G401 (cell line): ENCODE data around the gene WDR43. TPM values are rescaled to one million over a fixed set of nuclear protein-coding genes. Genes with fewer than 3 reads are reported as not detected.

Source experiments
- DNase-seq: peaks from one replicate; pipeline ENCODE4 v3.0.0-alpha.2; 2015; ENCODE audit warnings: low spot score
- in situ Hi-C: cut with HindIII; loops from 2 replicates; pipeline ENCODE4 v1.10.0; 2016; ENCODE audit warnings: low sequenced_read_pairs, mixed read lengths
- total RNA-seq: library from RNA; depleted of rRNA; stranded (reverse); fragments of >200 nt; shearing (Covaris generic); gene quantifications from 2 replicates; pipeline ENCODE4 v1.2.3, GENCODE V29; 2014; rRNA removed

The WDR43 gene, protein sequence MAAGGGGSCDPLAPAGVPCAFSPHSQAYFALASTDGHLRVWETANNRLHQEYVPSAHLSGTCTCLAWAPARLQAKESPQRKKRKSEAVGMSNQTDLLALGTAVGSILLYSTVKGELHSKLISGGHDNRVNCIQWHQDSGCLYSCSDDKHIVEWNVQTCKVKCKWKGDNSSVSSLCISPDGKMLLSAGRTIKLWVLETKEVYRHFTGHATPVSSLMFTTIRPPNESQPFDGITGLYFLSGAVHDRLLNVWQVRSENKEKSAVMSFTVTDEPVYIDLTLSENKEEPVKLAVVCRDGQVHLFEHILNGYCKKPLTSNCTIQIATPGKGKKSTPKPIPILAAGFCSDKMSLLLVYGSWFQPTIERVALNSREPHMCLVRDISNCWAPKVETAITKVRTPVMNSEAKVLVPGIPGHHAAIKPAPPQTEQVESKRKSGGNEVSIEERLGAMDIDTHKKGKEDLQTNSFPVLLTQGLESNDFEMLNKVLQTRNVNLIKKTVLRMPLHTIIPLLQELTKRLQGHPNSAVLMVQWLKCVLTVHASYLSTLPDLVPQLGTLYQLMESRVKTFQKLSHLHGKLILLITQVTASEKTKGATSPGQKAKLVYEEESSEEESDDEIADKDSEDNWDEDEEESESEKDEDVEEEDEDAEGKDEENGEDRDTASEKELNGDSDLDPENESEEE
- 103 and 171 TPM in 2 replicates for total RNA-seq

DNA sequence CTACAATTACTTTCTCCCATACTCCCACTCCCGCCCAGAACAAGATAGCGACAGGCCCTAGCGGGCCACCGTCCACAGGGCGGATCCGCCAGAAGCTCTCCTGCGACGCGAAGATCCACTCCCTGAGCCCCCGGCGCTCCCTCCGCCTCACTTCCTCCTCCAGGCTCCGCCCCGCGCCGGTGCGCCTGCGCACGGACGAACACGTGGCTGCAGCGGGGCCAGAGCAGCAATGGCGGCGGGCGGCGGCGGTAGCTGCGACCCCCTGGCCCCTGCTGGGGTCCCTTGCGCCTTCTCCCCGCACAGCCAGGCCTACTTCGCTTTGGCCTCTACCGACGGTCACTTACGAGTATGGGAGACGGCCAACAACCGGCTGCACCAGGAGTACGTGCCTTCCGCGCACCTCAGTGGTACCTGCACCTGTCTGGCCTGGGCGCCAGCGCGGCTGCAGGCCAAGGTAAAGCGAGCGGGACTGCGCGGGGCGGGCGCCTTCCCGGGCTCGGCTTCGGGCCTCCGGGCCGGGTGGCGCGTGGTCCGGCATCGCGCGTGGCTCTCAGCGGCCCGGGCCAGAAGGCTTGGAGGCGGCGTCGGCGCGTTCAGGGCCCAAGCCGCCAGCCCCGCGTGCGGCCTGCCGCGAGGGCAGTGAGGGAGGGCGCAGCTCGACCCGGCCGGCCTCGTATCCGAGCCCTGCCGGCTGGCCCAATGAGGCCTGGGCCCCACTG lies at the start of gene WDR43:
Gene WDR43, plus strand, starts transcription at position 198 of the 719 bp plus-strand sequence. Its CDS starts 32 bp downstream, at position 230.
- in situ Hi-C loops: no loop called here
- peak; percentile 97 for DNase-seq

DNA sequence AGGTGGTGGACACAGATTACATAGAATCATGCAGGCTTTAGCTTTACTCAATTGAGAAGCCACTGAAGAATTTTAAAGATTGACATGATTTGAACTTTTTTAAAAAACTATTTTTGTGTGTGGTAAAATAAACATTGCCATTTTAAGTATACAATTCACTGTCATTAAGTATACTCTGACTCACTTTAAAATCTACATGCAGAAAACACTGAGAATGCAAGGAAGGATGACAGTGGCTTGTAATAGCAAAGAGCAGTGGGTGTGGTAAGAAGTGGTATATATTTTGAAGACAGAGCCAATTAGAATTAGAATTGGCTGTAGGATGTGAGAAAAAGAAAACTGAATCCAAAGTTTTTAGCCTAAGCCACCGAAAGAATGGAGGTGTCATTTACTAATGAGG lies 39.3 kb upstream of the WDR43 start:
- in situ Hi-C loops: no loop called here
- no peak for DNase-seq

DNA sequence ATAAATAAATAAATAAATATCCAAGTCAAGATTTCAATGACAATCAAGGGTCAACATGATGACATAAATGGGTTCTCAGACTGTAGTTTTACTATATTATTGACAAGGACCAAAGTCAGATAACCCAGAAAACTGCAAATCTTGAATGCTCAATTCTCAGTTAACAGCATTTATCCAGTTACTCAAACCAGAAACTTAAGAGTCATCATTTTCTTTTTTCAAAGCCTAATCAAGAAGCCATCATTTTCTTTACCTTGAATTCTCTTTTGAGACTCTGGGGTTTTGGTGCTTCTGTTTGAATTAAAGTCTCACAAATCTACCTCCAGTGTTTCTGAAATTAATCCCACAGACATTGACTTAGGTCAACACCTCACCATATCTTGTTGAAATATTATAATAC lies 38.5 kb upstream of the WDR43 start:
- in situ Hi-C loops: no loop called here
- no peak for DNase-seq

DNA sequence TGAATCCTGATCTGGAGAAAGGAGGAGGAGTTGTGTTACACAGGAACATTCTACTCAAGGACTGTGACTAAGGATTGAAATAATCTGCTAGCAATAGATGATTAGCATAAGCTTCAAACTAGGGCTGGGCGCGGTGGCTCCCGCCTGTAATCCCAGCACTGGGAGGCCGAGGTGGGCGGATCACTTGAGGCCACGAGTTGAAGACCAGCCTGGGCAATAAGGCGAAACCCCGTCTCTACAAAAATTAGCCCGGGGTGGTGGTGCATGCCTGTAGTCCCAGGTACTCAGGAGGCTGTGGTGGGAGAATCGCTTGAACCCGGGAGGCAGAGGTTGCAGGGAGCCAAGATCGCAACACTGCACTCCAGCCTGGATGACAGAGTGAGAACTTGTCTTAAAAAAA lies 25.9 kb upstream of the WDR43 start:
- in situ Hi-C loops: no loop called here
- DNase-seq: no peak

DNA sequence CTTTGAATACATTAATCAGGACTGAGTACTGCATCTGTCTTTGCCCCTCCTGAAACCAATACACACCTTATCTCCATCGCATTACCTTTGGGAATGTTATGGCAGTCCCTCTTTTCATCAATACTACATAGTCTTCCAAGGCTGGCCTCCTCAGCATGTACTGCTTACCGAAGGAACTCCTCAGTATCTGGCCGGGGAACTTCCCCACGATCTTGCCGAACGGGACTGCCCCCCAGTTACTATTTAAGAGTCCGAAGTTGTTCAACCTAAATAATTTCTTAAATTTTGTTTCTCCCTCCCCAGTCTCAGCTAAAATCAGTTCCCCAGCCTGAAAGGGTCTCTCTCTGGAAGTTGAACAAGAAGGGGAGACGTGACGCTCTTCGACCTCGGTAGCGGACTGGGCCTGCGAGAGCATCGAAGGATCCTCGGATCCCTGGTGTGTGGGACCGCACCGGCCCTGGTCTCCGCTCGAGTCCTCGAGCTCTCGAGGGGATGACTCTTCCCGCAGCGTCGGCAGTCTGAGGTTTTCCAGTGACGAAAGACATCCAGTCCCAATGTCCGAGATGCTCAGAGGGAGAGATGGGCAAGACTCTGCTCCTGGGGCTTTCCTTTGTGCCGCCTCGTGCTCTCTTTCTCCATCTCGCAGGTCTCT lies 24.8 kb upstream of the WDR43 start:
- no peak for DNase-seq
- in situ Hi-C loops: no loop called here

DNA sequence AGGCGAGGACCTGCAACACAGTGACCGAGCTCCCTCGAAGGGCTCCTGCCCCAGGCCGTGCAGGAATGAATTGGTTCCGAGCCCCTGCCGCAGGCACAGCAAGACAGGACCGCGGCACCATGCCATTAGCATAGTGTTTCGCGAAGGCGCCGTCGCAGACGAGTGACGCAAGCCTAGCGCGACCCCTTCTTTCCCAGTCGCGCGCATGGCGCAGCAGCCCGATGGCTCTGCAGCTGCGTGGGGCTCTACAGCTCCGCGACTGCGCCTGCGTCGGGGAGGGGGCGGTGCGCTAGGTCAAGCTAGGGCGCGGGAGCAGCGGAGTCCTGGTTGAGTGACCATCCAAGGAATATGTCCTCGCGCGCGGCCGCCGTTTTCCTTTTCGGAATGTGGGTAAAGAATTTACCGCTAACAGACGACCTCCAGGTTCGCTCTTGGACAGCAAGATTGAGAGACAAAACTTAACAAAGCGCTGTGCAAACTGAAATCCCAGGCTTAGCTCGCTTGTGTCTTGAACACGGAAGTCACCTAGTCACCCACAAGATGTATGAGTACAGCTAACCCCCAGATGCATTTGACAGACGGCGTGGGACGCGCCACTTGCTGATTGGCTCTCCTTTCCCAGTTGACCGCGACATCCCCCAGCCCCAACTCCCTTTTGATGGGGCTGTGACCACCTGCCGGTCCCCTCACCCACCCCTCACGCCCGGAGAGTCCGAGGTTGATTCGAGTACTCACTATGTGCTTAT lies 24.1 kb upstream of the WDR43 start, which contains the start of gene TRMT61B:
Gene TRMT61B, minus strand, starts transcription at position 164 of the 746 bp plus-strand sequence. Its CDS starts 32 bp downstream, at position 132.
- in situ Hi-C loops: no loop called here
- peak; percentile 91 for DNase-seq

DNA sequence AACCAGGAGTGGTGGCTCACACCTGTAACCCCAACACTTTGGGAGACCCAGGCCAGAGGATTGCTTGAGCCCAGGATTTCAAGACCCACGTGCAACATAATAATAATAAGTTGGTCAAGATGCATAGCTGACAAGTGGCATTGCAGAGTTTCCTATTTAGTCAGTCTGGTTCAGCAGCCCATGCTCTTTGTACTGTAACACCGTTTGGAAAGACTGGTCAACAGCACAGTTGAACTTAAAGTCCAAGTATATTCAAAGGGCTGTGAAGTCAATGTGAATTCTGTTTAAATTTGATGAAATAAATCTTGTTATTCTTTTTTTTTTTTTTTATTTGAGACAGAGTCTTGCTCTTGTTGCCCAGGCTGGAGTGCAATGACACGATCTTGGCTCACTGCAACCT lies 22.8 kb upstream of the WDR43 start:
- no peak for DNase-seq
- in situ Hi-C loops: no loop called here

DNA sequence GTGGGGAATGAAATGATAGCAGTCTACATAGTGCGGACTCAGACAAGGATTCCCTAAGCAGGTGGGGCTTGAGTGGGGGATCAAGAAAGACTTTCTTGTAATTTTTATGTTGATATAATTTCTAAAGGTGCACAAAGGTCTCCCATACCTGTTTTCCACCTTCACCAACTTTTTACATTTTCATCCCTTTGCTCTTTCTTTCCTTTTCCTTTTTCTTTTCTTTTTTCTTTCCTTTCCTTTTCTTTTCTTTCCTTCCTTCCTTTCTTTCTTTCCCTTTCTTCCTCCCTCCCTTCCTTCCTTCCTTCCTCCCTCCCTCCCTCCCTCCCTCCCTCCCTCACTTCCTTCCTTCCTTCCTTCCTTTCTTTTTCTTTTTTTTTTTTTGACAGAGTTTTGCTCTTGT lies 14.3 kb upstream of the WDR43 start:
- in situ Hi-C loops: no loop called here

DNA sequence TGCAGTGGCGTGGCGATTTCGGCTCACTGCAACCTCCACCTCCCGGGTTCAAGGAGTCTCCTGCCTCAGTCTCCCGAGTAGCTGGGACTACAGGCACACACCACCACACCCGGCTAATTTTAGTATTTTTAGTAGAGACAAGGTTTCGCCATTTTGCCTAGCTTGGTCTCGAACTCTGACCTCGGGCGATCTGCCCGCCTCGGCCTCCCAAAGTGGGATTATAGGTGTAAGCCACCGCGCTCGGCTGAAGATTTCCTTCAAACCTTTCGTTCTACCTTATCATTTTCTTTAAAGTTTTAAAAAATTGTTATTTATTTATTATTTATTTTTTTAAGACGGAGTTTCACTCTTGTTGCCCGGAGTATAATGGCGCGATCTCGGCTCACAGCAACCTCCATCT lies 979 bp upstream of the WDR43 start:
- in situ Hi-C loops: no loop called here

More for the DNA sequence above, 14.3 kb upstream of the WDR43 start:
- no peak for DNase-seq

DNA sequence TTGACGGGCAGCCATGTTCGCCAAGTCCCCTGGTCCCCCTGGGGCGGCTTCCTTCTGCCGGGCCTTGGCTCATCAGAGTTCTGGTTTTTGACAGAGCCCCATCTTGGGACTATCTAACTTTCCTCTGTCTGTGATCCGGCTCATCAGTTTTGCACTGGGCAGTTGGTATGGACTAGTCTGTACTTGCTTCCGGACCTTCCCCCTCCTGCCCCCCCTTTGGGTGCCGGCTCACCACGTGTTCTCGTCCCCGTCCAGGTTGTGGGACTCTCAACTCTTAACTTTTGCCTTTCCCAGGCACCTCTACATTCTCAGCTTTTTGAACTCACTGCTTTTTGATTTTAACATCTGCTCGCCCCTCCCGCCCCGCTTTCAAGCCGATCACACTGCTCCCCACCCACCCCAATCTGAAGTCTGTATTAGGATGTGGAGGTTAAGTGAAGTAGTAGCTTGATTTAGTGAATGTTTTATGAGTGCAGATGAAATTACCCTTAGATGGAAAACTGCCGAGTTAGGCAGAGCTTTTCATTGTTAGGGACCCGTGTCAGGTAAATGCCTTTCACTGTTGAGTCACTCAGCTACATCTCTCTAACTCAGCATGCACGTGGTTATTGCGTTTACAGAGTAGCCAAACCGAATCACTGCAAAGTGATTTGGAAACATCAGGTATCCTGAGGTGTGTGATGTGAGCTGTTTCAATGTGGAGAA lies 874 bp downstream of the WDR43 start:
- in situ Hi-C loops: no loop called here
- no peak for DNase-seq

More for the DNA sequence above, 979 bp upstream of the WDR43 start:
- no peak for DNase-seq

DNA sequence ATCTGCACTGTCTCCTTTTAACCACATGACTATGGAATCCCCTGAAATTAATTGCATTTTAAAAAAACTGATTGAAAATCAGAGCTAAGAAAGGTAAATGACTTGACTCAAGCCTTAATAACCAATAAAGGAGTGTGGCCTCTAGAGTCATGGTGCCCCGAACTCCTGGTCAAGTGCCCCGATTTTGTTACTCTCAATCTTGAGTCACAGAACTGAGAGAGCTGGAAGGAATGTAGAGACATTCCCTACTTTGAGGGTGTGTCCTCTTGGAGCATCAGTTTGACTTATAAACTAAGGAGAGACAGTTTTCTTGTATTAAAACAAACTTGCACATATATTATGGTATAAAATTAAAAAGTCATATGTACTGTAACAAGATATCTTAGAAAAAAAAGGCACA lies 2.4 kb downstream of the WDR43 start:
- in situ Hi-C loops: no loop called here
- no peak for DNase-seq

DNA sequence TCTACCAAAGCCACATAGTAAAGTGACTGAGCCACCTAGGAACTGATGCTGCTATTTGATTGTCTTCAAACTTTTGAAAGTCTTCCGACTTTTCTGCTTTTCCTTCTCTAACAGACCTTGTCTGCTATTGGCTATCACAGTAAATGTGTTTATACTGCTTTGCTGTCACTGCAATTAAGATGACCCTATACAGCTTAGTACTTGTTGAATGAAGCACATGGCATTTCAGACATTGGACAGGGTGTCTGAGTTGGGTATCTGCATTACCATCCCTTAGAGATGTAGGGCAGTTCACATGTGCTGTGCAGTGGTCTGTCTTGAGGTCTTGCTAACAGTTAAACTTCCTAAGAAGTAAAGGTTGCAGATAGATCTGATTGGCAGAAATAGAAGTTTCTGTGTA lies 3.6 kb downstream of the WDR43 start:
- no peak for DNase-seq
- in situ Hi-C loops: no loop called here

DNA sequence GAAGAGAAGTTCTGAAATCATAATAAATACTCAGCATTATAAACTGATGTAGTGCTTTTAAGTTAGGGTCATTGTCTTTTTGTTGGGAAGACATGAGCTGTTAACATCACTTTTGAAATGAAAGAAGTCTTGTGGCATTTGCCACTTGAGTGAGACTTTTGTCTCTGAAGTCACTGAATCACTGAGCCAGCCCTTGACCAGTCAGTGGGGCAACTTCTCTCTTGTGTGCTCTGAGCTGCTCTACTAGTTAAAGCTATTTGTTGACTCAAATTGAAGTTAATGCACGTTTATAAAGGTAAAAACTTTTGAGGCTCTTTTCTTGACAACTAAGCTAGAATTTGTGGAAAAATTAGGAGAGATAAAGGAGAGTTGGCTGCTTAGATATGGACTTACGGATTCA lies 6.7 kb downstream of the WDR43 start:
- in situ Hi-C loops: no loop called here
- no peak for DNase-seq

DNA sequence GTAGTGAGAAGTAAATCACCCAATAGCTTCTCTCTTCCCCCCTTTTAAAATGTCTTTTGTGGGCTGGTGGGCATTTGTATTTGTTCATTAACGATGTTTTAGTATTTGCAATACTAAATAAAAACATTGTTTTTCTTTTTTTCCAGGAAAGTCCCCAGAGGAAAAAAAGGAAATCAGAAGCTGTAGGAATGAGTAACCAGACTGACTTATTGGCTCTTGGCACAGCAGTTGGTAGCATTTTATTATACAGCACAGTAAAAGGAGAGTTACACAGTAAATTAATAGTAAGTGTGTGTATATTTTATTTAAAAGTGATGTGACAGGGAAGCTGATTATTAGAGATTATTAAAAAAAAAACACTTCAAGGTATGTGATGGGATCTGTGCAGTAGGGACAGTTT lies 7.4 kb downstream of the WDR43 start:
- no peak for DNase-seq
- in situ Hi-C loops: no loop called here

DNA sequence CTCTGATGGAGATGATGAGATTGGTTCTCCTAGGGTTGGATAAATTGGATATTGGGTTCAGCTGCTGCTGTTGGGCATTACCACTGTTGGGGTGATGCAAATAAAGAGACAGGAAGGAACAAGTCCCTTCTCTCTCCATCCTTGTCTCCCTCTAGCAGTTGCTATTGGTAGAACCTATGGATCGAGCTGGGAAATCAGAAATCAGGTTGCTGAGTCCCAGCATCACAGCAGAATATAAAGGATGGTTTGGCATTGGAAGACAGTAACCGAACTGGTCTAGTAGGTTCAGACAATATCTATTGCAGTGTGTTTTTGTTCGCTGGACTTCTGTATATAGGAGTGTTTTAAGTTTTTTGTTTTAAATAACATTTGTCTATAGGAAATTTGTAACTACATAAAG lies 8.1 kb downstream of the WDR43 start:
- in situ Hi-C loops: no loop called here
- no peak for DNase-seq

DNA sequence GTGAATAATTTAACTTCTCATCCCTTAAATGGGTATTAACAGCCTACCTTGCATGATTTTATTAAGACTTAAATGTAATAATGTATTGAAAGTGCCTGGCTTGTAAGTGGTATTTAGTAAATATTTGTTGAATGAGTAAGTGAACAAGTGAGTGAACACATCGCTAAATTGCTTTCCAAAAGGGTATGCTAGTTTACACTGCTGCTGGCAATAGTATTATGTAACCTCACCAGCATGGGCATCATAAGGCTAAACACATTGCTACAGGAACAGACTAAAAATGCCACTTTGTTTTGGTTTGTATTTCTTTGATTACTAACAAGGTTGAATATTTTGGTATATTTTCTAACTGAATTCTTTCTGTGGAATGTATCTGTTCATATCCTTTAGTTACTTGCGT lies 9.8 kb downstream of the WDR43 start:
- DNase-seq: no peak
- in situ Hi-C loops: no loop called here

DNA sequence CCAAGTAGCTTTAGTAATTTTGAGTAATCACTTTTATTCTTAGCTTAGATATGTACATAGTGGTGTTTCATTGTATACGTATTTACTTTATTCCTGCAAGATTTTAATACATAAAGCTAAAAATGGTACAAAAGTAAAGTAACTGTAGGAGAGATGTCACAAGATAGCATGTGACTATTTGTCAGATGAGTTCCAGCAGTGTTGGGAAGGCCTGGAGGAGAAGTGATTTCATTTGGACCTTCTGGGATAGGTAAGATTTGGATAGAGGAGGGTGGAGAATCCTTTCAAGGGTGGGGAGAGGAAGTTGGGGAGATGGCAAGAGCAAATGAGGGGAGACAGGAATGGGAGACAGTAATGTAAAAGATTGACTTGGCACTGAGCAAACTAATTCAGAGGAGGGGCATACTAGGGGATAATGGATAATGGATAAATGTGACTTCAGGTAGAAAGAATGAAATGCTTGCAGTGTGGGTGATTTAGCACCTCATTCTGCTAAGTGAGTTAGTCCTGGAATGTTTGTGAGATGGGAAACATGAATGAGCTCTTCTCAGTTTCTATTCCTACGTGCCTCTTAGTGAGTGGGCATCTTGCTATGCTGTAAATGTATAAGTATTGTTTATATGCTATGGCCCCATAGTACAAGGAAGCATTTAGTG lies 10.5 kb downstream of the WDR43 start:
- DNase-seq: no peak
- in situ Hi-C loops: no loop called here

DNA sequence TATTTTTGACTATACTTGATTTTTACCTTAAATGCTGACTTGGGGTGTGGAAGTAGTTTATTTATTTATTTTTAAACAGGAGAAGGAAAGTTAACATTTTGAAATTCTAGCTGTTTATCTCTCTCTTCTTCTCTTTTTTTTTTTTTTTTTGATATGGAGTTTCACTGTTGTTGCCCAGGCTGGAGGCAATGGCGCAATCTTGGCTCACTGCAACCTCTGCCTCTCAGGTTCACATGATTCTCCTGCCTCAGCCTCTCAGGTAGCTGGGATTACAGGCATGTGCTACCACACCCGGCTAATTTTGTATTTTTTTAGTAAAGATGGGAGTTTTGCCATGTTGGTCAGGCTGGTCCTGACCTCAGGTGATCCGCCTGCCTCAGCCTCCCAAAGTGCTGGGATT lies 11.1 kb downstream of the WDR43 start:
- in situ Hi-C loops: no loop called here
- no peak for DNase-seq
